H1 (cell line): ENCODE data around the gene LAMC3. TPM values are rescaled to one million over a fixed set of nuclear protein-coding genes. Genes with fewer than 3 reads are reported as not detected.

Experiments used
- CTCF ChIA-PET: fragments of 300-600 bp; sonication (Branson Sonifier 250); formaldehyde crosslinking; loops from one replicate; lab custom pipeline; 2021; ENCODE audit not compliant: partially characterized antibody; lab: Charles Lee
- POLR2A ChIA-PET: fragments of 300-600 bp; sonication (Branson Sonifier 250); formaldehyde crosslinking; loops from one replicate; lab custom pipeline; 2021; ENCODE audit warnings: inconsistent platforms; ENCODE audit not compliant: partially characterized antibody; lab: Charles Lee
- DNase-seq, 2 experiments: peaks; one replicate each; pipeline versions ENCODE4 v3.0.0 to v3.0.0-alpha.2; 2010 to 2022; ENCODE audit warnings: low spot score in 2 of 2, low read depth in 1 of 2, mixed read lengths in 1 of 2
- FAIRE-seq: peaks from 2 replicates; lab custom pipeline; 2011; peaks lifted over from hg19 to GRCh38; lab: Jason Lieb, UNC
- H2AFZ ChIP-seq: 2 replicates; pipeline ENCODE4 v1.8.1; 2012; ENCODE audit warnings: low read length, inconsistent platforms
- H2AK5ac ChIP-seq: 2 replicates; pipeline ENCODE4 v1.6.1; 2013; ENCODE audit warnings: low read depth, low read length
- H2BK120ac ChIP-seq: replicated peaks from 2 replicates; pipeline ENCODE3; 2013; ENCODE audit warnings: low read depth, low read length, inconsistent platforms
- H2BK12ac ChIP-seq: 2 replicates; pipeline ENCODE4 v1.6.1; 2013; ENCODE audit warnings: low read depth, low read length
- H2BK15ac ChIP-seq: 2 replicates; pipeline ENCODE4 v1.6.1; 2013; ENCODE audit warnings: low read length
- H2BK20ac ChIP-seq: 2 replicates; pipeline ENCODE4 v1.6.1; 2013; ENCODE audit warnings: low read length
- H2BK5ac ChIP-seq: 2 replicates; pipeline ENCODE4 v1.6.1; 2013; ENCODE audit warnings: low read depth, low read length
- H3K14ac ChIP-seq: 2 replicates; pipeline ENCODE4 v1.6.1; 2013; ENCODE audit warnings: inconsistent platforms; ENCODE audit not compliant: insufficient read length
- H3K18ac ChIP-seq: 2 replicates; pipeline ENCODE4 v1.6.1; 2013; ENCODE audit warnings: low read length; ENCODE audit errors: extremely low read depth
- H3K23ac ChIP-seq: 2 replicates; pipeline ENCODE4 v1.6.1; 2013; ENCODE audit warnings: inconsistent platforms; ENCODE audit not compliant: insufficient read length
- H3K23me2 ChIP-seq: 2 replicates; pipeline ENCODE4 v1.6.1; 2013; ENCODE audit warnings: low read depth, low read length
- H3K27ac ChIP-seq: 2 replicates; pipeline ENCODE4 v1.6.1; 2011; ENCODE audit warnings: low read depth, low read length, inconsistent platforms
- H3K27me3 ChIP-seq, 4 experiments: replicated peaks in 1 of 4; 1 replicate in 1 of 4; 2 replicates in 3 of 4; pipeline versions ENCODE4 v1.6.1 to v1.8.1; 2011 to 2013; ENCODE audit warnings: low read length in 3 of 4, mild to moderate bottlenecking in 3 of 4, inconsistent platforms in 2 of 4, mixed read lengths in 2 of 4, moderate library complexity in 1 of 4; ENCODE audit not compliant: control insufficient read depth in 3 of 4, insufficient read depth in 3 of 4; ENCODE audit errors: extremely low read depth in 1 of 4
- H3K36me3 ChIP-seq, 4 experiments: 2 replicates each; pipeline versions ENCODE4 v1.6.1 to v1.8.1; 2011 to 2013; ENCODE audit warnings: mild to moderate bottlenecking in 4 of 4, low read length in 3 of 4, moderate library complexity in 2 of 4, control low read depth in 1 of 4, inconsistent platforms in 1 of 4; ENCODE audit not compliant: insufficient read depth in 4 of 4, control insufficient read depth in 2 of 4
- H3K4ac ChIP-seq: replicated peaks from 2 replicates; pipeline ENCODE3; 2013; ENCODE audit warnings: low read length, low read depth, mixed read lengths, inconsistent platforms; ENCODE audit not compliant: insufficient read length
- H3K4me1 ChIP-seq, 4 experiments: replicated peaks in 1 of 4; 1 replicate in 1 of 4; 2 replicates in 3 of 4; pipeline versions ENCODE4 v1.6.1 to v1.8.1; 2011 to 2013; ENCODE audit warnings: low read length in 3 of 4, inconsistent platforms in 2 of 4, mixed read lengths in 1 of 4; ENCODE audit not compliant: insufficient read depth in 4 of 4, control insufficient read depth in 3 of 4
- H3K4me2 ChIP-seq, 2 experiments: 2 replicates each; pipeline versions ENCODE4 v1.6.1 to v1.8.1; 2011 to 2013; ENCODE audit warnings: low read depth in 2 of 2, low read length in 2 of 2, control low read depth in 1 of 2, inconsistent platforms in 1 of 2, mild to moderate bottlenecking in 1 of 2; ENCODE audit not compliant: insufficient read depth in 1 of 2
- H3K4me3 ChIP-seq, 4 experiments: fragments of 200-600, 300-600 bp in 1 of 4; sonication (generic), shearing (Covaris generic), sonication (Bioruptor Twin) in 1 of 4; 2 replicates each; pipeline versions ENCODE4 v1.5.1 to v1.8.1; 2011 to 2016; ENCODE audit warnings: low read length in 4 of 4, low read depth in 3 of 4, control low read depth in 2 of 4, inconsistent platforms in 2 of 4, mild to moderate bottlenecking in 2 of 4, mixed read lengths in 1 of 4, moderate library complexity in 1 of 4; ENCODE audit not compliant: insufficient read depth in 2 of 4; ENCODE audit errors: extremely low read depth in 1 of 4
- H3K56ac ChIP-seq: replicated peaks from 2 replicates; pipeline ENCODE3; 2013; ENCODE audit warnings: low read depth, mild to moderate bottlenecking, mixed read lengths, low read length, inconsistent platforms; ENCODE audit not compliant: insufficient read length
- H3K79me1 ChIP-seq: 2 replicates; pipeline ENCODE4 v1.6.1; 2013; ENCODE audit warnings: low read depth, low read length, control low read depth
- H3K79me2 ChIP-seq, 2 experiments: 2 replicates each; pipeline versions ENCODE4 v1.6.1 to v1.8.1; 2012 to 2013; ENCODE audit warnings: low read length in 2 of 2, mild to moderate bottlenecking in 2 of 2, inconsistent platforms in 1 of 2; ENCODE audit not compliant: insufficient read depth in 2 of 2, control insufficient read depth in 1 of 2
- H3K9ac ChIP-seq, 4 experiments: replicated peaks in 1 of 4; 1 replicate in 1 of 4; 2 replicates in 3 of 4; pipeline versions ENCODE4 v1.6.1 to v1.8.1; 2011 to 2013; ENCODE audit warnings: low read depth in 3 of 4, low read length in 3 of 4, control low read depth in 2 of 4, mild to moderate bottlenecking in 2 of 4, moderate library complexity in 2 of 4, inconsistent platforms in 1 of 4; ENCODE audit errors: extremely low read depth in 1 of 4
- H3K9me3 ChIP-seq, 2 experiments: 2 replicates each; pipeline versions ENCODE4 v1.6.1 to v1.8.1; 2012 to 2013; ENCODE audit warnings: mild to moderate bottlenecking in 2 of 2, moderate library complexity in 2 of 2, control low read depth in 1 of 2, inconsistent platforms in 1 of 2, low read depth in 1 of 2, low read length in 1 of 2, mixed read lengths in 1 of 2; ENCODE audit not compliant: insufficient read depth in 2 of 2
- H4K20me1 ChIP-seq, 2 experiments: replicated peaks in 1 of 2; 2 replicates each; pipeline versions ENCODE3 to v1.8.1; 2011 to 2013; ENCODE audit warnings: inconsistent platforms in 2 of 2, low read length in 2 of 2, mild to moderate bottlenecking in 1 of 2; ENCODE audit not compliant: insufficient read depth in 2 of 2, control insufficient read depth in 1 of 2
- H4K5ac ChIP-seq: 2 replicates; pipeline ENCODE4 v1.6.1; 2013; ENCODE audit warnings: low read length, low read depth, mixed read lengths, inconsistent platforms; ENCODE audit not compliant: insufficient read length
- H4K8ac ChIP-seq: 2 replicates; pipeline ENCODE4 v1.8.0; 2013; ENCODE audit warnings: mild to moderate bottlenecking, moderate library complexity, low read length, inconsistent platforms; ENCODE audit not compliant: insufficient read depth; ENCODE audit errors: extremely low read depth
- H4K91ac ChIP-seq: replicated peaks from 2 replicates; pipeline ENCODE3; 2013; ENCODE audit warnings: low read length, mixed read lengths, inconsistent platforms; ENCODE audit not compliant: insufficient read length
- HDAC6 ChIP-seq: IDR thresholded peaks from one replicate; pipeline ENCODE4 v1.7.1; 2012; ENCODE audit warnings: low read depth, mild to moderate bottlenecking, inconsistent platforms, low read length, moderate library complexity
- KDM1A ChIP-seq: fragments of 200-600, 300-600 bp; sonication (generic); IDR thresholded peaks from 2 replicates; pipeline ENCODE4 v1.7.1; 2016; ENCODE audit warnings: mild to moderate bottlenecking, low read length, borderline replicate concordance
- RAD21 ChIP-seq, 2 experiments: IDR thresholded peaks in 1 of 2; conservative IDR thresholded peaks in 1 of 2; 2 replicates each; pipeline ENCODE4 v1.6.1; 2011; ENCODE audit warnings: low read depth in 2 of 2, low read length in 2 of 2, improper control_type of control experiment in 1 of 2, inconsistent platforms in 1 of 2, mild to moderate bottlenecking in 1 of 2, moderate library complexity in 1 of 2
- SIN3A ChIP-seq, 2 experiments: IDR thresholded peaks in 1 of 2; conservative IDR thresholded peaks in 1 of 2; 2 replicates each; pipeline ENCODE4 v1.6.1; 2011 to 2012; ENCODE audit warnings: low read length in 2 of 2, improper control_type of control experiment in 1 of 2, low read depth in 1 of 2, mild to moderate bottlenecking in 1 of 2
- TAF7 ChIP-seq: optimal IDR thresholded peaks from 2 replicates; pipeline ENCODE3; 2011; ENCODE audit warnings: low read depth, mild to moderate bottlenecking, inconsistent platforms, low read length, moderate library complexity, borderline replicate concordance
- WGBS, 2 experiments: shearing (Covaris generic) in 1 of 2; methylation state at CpG; one replicate each; pipeline versions ENCODE4 v1.1.6 to v1.1.7; 2013 to 2015; ENCODE audit warnings: low lambda C conversion rate in 2 of 2, mixed read lengths in 2 of 2, inconsistent platforms in 1 of 2, low coverage in 1 of 2, missing lambda C conversion rate in 1 of 2; ENCODE audit not compliant: insufficient replicate concordance in 2 of 2, insufficient coverage in 1 of 2, insufficient read length in 1 of 2; ENCODE audit errors: extremely low coverage in 1 of 2, missing lambda C conversion rate in 1 of 2; 5-methylcytosine and 5-hydroxymethylcytosine counted together
- polyA plus RNA-seq, 7 experiments: library from polyadenylated mRNA; depleted of rRNA in 3 of 7; stranded (reverse) in 5 of 7; unstranded in 2 of 7; fragments of >200 nt in 5 of 7; fragments of 200-250 nt in 2 of 7; gene quantifications; 1 replicate in 5 of 7; 2 replicates in 1 of 7; 4 replicates in 1 of 7; pipeline versions ENCODE4 v1.2.1 to v1.2.3, GENCODE V29; 2011 to 2013; ENCODE audit warnings: missing spikeins in 2 of 7, mixed read lengths in 2 of 7
- total RNA-seq: library from RNA; stranded (reverse); fragmentation: NEBNext Ultra II Directional; extraction: Animal tissue kit (Norgen Biotek cat#: 25700); gene quantifications from 2 replicates; pipeline ENCODE4 v1.2.1, GENCODE V29; 2021
- TF ChIP-seq, protein P1 (sequence below): IDR thresholded peaks from 2 replicates; pipeline ENCODE4 v1.6.1; 2012; ENCODE audit warnings: inconsistent platforms
- TF ChIP-seq, protein P2 (sequence below): IDR thresholded peaks from 2 replicates; pipeline ENCODE4 v1.6.1; 2012; ENCODE audit warnings: inconsistent platforms

The LAMC3 gene
- total and polyA plus RNA-seq, 2 of the 8 experiments (the other 6 are each of a cell fraction or from before 2014, with no cell fraction given), result 9.3 to 12.3 TPM

DNA sequence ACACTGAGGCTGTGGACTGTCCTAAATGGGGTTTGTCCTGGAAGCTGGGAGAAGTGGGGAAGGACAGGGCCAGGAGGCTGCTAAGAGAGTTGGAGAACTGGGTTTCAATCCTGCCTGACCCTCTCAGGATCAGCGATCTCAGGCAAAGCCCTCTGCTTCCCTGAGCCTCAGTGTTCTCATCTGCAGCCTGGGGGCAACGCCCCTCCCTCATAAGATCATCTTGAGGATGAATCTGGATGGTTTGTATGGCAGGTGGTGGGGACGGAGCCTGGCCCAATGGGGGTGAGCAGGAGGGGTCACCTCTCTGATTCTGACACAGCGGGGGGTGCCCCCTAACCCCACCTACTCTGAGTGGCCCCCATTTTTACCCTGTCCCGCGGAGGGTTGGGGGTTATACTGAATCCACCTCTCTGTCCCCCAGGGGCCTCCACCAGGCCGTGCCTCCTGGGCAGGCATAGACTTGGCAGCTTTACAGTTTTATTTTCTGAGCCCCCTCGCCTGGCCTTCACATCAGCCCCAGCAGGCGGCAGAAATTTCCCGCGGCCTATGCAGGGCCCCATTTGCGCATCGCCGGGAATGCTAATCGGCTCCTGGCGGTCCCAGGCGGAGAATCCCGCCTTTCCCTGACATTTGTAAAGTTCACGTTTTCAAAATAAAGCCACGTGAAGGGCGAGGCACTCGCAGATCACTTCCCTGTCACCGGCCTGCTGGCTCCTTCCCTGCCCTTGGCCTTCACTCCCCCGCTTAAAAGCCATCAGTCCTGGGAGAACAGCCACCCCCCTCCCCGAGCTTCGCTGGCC lies 17.8 kb upstream of the LAMC3 start:
- H3K14ac ChIP-seq, result no peak overlapping the region
- no peak overlapping the region for H4K5ac ChIP-seq
- H2BK5ac ChIP-seq, result no peak overlapping the region
- H4K20me1 ChIP-seq, result peaks cover 0 to 3% of the 10 kb centered on the region in 2 experiments
- H3K4me1 ChIP-seq, result peaks cover 3 to 20% (median 9%) of the 10 kb centered on the region in 4 experiments; a peak in 5 of 7 replicates
- H3K9me3 ChIP-seq, result no peaks in the 10 kb centered on the region
- H2BK15ac ChIP-seq, result no peak overlapping the region
- FAIRE-seq, result no peak
- H3K23me2 ChIP-seq, result peaks cover 3% of the 10 kb centered on the region; the same call in 1 of the 2 replicates
- no peaks in the 10 kb centered on the region for H3K27me3 ChIP-seq
- peak overlapping the region; percentile 17; the same call in 1 of the 2 replicates for H2BK12ac ChIP-seq
- no peaks in the 10 kb centered on the region for H3K36me3 ChIP-seq
- no peaks in the 10 kb centered on the region for H3K79me1 ChIP-seq
- H3K79me2 ChIP-seq, result no peaks in the 10 kb centered on the region
- H3K9ac ChIP-seq, result no peak overlapping the region
- H3K23ac ChIP-seq, result no peak overlapping the region
- no peak overlapping the region for H2AFZ ChIP-seq
- ChIA-PET POLR2A (no interaction called here), CTCF (interaction anchor here (1.0 to 4.0 kb wide), 6 partner anchors 8 to 121 kb away, joined by 3 to 17 read pairs (median 6); no protein-coding TSS in a partner anchor)
- H4K91ac ChIP-seq, result no peak overlapping the region
- H3K56ac ChIP-seq, result no peak overlapping the region
- peak overlapping the region; percentile 32 for H3K18ac ChIP-seq
- no peak overlapping the region for H3K4me3 ChIP-seq
- no peak overlapping the region for H2BK120ac ChIP-seq
- H3K4me2 ChIP-seq, result peak overlapping the region in 1 of 2 experiments; percentile 18; a peak in 2 of 4 replicates
- WGBS, 2 experiments, result 57% methylated on average over 26 of the region's 26 CpGs; no CpG with 5 or more reads in 1 of the 2 experiments
- H3K27ac ChIP-seq, result no peak overlapping the region
- peak overlapping the region; percentile 66 for H2BK20ac ChIP-seq
- no peak overlapping the region for H4K8ac ChIP-seq
- no peak overlapping the region for H3K4ac ChIP-seq
- no peak for TF ChIP-seq HDAC6
- TF ChIP-seq SIN3A (conservative IDR thresholded peaks at IDR 0.05 in 1 of 2, IDR thresholded peaks at IDR 0.05 in 1 of 2; ENCODE audit: low read depth in 1 of 2, low read length in 2 of 2), result peak in 1 of 2 experiments; percentile 17; a peak in 1 of 4 replicates
- TF ChIP-seq, protein P1, sequence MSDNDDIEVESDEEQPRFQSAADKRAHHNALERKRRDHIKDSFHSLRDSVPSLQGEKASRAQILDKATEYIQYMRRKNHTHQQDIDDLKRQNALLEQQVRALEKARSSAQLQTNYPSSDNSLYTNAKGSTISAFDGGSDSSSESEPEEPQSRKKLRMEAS, result peak; percentile 77
- no peak for TF ChIP-seq TAF7
- peak; percentile 54; the same call in 1 of the 2 replicates for TF ChIP-seq KDM1A
- TF ChIP-seq RAD21 (IDR thresholded peaks at IDR 0.05 in 1 of 2, conservative IDR thresholded peaks at IDR 0.05 in 1 of 2; ENCODE audit: low read depth in 2 of 2, low read length in 2 of 2), result no peak
- TF ChIP-seq, protein P2, sequence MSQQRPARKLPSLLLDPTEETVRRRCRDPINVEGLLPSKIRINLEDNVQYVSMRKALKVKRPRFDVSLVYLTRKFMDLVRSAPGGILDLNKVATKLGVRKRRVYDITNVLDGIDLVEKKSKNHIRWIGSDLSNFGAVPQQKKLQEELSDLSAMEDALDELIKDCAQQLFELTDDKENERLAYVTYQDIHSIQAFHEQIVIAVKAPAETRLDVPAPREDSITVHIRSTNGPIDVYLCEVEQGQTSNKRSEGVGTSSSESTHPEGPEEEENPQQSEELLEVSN, result peak; percentile 89
- H2AK5ac ChIP-seq, result no peak overlapping the region
- no peak for DNase-seq
